Activated CD8-positive, alpha-beta memory T cell treated with anti-CD3 and anti-CD28 coated beads for 24 hours (primary cell): Measurements from ENCODE around the gene MINK1.
"Not testable (repeated sequence)": the region's sequence is repeated elsewhere in the genome, so short reads cannot be mapped to it uniquely, and the experiment has no call there.

Experiments used
- DNase-seq: peaks from one replicate; pipeline ENCODE4 v3.0.0-alpha.2; 2020

The MINK1 gene

DNA sequence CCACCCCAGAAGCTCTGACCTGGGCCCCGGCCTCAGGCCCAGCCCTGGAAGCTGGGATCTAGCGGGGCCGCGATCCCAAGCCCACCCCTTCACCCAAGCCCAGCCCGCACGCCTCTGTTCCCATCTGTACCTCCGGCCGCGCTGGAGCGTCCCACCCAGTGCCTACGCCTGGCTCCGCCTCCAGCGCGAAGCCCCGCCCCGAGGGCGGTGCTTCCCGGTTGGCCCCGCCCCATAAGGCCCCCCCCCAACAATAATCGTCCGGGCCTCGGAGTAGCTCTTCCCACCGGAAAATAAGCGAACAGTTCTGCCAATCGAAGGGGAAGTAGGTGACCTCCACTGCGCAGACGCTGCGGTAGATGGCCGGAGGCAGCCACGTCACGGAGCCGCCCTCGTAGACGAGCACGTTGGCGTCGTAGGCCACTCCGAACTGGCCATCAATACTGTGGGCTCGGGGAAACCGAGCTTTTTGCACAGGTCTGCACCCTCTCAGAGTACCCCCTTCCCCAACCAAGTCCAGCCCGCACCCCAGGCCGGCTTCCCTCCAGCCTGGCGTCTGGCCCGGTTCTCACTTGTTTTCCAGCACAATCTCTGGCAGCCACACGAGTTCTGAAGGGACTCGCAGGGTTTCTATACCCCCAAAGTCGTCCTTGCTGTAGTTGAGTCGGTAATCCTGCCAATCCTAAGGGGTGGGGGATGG is 68.7 kb downstream of the MINK1 start:
- DNase-seq, result peak; percentile 66

DNA sequence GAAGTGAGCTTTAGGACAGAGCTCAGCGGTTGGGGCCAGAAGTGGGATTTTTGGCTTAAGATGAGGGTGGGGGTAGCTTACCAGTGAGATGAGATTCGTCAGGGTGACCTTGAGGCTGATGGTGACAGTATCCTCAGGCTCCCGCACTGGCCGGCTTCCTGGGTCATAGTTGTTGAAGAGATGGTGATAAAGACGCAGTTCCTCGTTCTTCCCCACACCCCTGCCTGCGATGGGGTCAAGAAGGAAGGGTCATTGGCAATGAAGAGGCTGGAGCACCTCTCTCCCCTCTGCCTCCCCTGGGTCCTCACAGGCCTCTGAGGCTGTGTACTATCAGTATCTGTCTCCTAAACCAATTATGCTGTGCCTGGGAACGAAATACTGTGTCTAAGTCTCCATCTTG is 69.4 kb downstream of the MINK1 start:
- no peak for DNase-seq

DNA sequence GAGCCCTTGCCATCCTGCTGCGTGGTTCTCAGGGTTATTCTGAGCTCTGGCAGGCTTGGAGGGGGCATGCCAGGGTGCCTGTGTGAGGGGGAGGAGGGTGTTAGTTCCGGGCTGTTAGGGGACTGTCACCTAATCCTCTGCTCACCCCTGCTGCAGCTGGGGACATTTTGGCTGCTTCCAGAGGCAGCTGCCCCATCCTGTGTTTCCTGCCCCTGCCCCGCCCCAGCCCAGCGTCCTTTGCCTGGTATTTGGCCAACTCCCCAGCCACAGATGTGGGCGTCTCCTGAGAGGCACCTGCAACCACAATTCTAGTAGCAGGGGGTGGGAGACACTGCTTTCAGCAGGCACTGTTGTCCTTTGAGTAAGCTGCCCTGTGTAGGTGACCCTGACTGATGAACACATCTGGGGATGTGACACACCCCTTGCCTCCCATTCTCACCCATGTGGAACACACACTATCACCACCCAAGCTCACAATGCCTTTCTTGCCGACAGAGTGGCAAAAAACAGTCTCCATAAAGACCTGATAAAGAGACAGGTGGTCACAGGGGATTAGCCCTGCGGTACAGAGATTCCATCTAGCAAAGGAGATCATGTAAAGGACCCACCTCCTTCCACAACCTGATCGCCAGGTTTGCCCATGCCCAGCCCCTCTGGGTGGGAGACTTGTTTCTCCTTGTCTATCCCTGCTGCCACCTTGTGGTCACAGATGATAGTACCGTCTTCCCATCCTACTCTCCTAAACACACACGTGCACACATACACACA is 70.1 kb downstream of the MINK1 start, which contains the start of gene CHRNE:
TSS of gene CHRNE (minus strand) at position 48 of the 768 bp plus-strand sequence. CDS start at position 13, 35 bp downstream.
- DNase-seq, result peak; percentile 86

DNA sequence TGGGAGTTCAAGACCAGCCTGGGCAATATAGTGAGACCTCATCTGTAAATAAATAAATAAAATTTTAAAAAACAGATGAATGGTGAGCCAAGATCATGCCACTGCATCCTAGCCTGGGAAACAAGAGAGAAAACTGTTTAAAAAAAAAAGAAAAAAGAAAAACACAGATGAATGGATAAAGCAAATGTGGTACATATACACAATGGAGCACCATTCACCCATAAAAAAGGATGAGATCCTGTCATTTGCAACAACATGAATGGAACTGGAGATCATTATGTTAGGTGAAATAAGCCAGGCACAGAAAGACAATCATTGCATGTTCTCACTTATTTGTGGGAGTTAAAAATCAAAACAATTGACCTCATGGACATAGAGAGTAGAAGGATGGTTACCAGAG is 73.5 kb downstream of the MINK1 start:
- DNase-seq, result not testable (repeated sequence)

DNA sequence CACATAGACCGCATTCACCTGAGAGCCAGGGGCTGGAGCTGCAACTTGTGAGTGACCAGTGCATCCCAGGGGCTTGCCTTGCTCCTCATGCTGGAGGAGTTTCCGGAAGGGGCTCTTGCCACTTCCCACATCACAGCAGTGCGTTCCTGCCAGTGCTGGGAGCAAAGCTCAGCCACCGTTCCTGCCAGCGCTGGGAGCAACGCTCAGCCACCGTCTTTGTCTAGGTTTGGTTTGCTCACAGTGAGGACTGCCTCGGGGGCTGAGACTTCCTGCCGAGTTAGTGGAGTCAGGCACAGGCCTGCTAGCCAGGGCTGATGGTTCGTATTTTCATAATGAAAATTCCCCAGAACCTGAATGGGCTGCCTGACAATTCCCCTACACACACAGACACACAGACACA is 75.2 kb downstream of the MINK1 start:
- DNase-seq, result no peak

- DNase-seq, result peak; percentile 84
Measured at GRCh38 chr17:4908711-4909496, 75.8 kb downstream of the MINK1 start.

- no peak for DNase-seq
Measured at GRCh38 chr17:4913994-4914393, 80.9 kb downstream of the MINK1 start.

GRCh38 chr17:4914551-4914950 is 81.4 kb downstream of the MINK1 start:
- DNase-seq, result not testable (repeated sequence)

DNA sequence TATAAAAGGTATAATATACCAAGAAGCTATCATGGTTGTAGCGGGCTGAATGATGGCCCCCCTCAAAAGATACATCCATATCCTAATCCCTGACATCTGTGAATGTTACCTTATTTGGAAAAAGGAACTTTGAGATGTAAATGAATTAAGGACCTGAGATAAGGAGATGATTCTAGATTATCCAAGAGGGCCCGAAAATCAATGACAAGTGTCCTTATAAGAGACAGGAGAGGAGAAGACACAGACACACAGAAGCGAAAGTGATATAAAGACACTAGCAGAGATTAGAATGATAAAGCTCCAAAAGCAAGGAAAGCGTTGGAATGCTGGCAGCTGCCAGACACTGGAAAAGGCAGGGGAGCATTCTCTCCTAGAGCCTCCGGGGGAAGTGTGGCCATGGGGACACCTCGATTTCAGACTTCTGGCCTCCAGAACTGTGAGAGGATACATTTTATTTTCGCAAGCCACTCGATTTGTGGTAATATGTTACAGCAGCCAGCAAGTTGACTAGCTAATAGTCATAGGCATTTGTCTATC is 86.4 kb downstream of the MINK1 start:
- no peak for DNase-seq

GRCh38 chr17:4920351-4921048 is 87.4 kb downstream of the MINK1 start:
- no peak for DNase-seq

DNA sequence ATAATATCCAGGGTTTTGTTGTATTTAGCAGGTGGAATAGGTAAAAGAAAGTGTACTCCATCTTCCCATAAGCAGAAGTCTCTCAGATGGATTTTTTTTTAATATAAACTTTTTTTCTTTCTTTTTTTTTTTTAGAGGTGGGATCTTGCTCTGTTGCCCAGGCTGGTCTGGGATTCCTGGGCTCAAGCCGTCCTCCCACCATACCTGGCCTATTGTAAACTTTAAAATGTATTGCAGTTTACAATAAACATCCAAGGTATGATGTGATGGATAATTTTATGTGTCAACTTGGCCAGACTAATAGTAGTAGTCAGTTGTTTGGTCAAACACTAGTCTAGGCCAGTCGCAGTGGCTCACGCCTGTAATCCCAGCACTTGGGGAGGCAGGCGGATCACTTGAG is 88.2 kb downstream of the MINK1 start:
- no peak for DNase-seq

DNA sequence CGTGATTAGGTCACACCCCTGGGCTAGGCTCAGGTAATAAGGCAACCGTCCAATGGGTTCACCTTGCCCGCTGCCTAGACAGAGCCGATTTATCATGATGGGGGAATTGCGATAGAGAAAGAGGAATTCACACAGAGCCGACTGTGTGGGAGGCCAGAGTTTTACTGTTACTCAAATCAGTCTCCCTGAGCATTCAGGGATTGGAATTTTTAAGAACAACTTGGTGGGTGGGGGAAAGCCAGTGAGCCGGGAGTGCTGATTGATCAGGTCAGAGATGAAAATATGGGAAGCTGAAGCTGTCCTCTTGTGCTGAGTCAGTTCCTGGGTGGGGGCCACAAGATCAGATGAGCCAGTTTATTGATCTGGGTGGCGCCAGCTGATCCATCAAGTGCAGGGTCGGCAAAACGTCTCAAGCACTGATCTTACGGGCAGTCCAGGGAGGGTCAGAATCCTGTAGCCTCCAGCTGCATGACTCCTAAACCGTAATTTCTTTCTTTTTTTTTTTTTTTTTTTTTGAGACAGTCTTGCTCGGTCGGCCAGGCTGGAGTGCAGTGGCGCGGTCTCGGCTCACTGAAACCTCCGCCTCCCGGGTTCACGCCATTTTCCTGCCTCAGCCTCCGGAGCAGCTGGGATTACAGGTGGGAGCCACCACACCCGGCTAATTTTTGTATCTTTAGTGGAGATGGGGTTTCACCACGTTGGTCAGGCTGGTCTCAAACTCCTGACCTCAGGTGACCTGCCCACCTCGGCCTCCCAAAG is 93.6 kb downstream of the MINK1 start:
- not testable (repeated sequence) for DNase-seq

DNA sequence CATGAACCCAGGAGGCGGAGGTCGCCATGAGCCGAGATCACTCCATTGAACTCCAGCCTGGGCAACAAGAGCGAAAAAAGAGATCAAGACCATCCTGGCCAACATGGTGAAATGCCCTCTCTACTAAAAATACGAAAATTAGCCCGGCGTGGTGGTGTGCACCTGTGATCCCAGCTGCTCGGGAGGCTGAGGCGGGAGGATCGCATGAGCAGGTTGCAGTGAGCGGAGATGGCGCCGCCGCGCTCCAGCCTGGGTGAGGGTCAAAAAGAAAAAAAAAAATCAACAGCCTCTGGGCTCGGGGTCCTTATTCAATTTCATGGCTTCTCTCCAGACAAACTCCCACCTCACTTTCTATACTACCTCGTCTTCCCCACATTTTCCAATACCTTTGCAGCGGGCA is 95.7 kb downstream of the MINK1 start:
- no peak for DNase-seq

- no peak for DNase-seq
Measured at GRCh38 chr17:4931963-4932362, 98.8 kb downstream of the MINK1 start, which contains the start of gene GP1BA. GP1BA (plus strand) TSS chr17:4932277; CDS start chr17:4932605, 328 bp downstream.

GRCh38 chr17:4932756-4933155 is 99.6 kb downstream of the MINK1 start:
- DNase-seq, result no peak

DNA sequence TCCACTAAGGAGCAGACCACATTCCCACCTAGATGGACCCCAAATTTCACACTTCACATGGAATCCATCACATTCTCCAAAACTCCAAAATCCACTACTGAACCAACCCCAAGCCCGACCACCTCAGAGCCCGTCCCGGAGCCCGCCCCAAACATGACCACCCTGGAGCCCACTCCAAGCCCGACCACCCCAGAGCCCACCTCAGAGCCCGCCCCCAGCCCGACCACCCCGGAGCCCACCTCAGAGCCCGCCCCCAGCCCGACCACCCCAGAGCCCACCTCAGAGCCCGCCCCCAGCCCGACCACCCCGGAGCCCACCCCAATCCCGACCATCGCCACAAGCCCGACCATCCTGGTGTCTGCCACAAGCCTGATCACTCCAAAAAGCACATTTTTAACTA is 100.5 kb downstream of the MINK1 start:
- DNase-seq, result no peak

DNA sequence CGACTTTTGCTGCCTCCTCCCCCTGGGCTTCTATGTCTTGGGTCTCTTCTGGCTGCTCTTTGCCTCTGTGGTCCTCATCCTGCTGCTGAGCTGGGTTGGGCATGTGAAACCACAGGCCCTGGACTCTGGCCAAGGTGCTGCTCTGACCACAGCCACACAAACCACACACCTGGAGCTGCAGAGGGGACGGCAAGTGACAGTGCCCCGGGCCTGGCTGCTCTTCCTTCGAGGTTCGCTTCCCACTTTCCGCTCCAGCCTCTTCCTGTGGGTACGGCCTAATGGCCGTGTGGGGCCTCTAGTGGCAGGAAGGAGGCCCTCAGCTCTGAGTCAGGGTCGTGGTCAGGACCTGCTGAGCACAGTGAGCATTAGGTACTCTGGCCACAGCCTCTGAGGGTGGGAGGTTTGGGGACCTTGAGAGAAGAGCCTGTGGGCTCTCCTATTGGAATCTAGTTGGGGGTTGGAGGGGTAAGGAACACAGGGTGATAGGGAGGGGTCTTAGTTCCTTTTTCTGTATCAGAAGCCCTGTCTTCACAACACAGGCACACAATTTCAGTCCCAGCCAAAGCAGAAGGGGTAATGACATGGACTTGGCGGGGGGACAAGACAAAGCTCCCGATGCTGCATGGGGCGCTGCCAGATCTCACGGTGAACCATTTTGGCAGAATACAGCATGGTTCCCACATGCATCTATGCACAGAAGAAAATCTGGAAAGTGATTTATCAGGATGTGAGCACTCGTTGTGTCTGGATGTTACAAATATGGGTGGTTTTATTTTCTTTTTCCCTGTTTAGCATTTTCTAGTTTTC is 101.2 kb downstream of the MINK1 start:
- no peak for DNase-seq

DNA sequence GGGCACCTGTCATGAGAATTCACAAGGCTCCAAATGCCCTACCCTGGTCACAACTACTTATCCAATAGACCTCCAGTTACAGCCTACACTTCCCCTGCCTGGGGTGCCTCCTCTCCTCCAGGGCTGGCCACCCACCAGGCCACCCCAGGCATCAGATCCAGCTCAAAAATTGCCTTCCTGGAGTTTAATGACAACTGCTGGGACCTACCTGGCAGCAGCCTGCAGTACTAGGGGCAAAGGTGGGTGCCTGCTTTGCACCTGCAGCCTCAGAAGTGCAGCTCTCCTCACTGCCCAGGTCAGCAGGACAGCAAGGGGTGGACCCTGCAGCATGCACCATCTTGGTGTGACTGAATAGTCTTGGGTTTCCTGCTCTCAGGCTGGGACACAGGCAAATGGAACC is 102.5 kb downstream of the MINK1 start:
- no peak for DNase-seq

- no peak for DNase-seq
Measured at GRCh38 chr17:4936436-4936835, 103.3 kb downstream of the MINK1 start.

DNA sequence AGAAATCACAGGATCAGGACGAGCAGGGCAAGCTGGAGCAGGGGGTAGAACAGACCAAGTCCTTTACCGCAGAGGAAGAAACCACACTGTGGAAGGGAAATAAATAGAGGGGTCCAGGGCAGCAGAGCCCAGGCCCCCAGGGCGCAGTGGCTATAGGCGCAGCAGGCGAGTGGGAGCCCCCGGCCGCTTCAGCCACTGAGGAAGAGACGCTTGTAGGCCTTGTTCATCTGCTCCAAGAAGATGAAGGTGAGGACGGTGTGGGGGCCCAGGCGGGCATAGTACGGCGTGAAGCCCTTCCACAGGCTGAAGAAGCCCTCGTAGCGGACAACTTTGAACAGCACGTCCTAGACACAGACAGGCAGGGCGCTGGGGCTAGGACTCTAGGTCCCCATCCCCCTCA is 104.4 kb downstream of the MINK1 start:
- no peak for DNase-seq

GRCh38 chr17:4938069-4938491 is 104.9 kb downstream of the MINK1 start:
- DNase-seq, result no peak
